ENCODE data around the gene MACROD2. TPM values are rescaled to one million over a fixed set of nuclear protein-coding genes. Genes with fewer than 3 reads are reported as not detected.

MACROD2 gene
- total RNA-seq, 4 donors from 2014 or later = 4.0 to 14.1 (median 10.4) TPM

GRCh38 chr20:15346657-15347280 lies 1351.5 kb downstream of the MACROD2 start:
- H3K27me3 ChIP-seq = no peaks in the 10 kb centered on the region
- no peak overlapping the region for H3K27ac ChIP-seq
- no peak for TF ChIP-seq CTCF (IDR thresholded peaks at IDR 0.05)
- no peak for TF ChIP-seq EP300 (IDR thresholded peaks at IDR 0.05)
- TF ChIP-seq POLR2A (IDR thresholded peaks at IDR 0.05) = no peak
- H3K9me3 ChIP-seq = no peaks in the 10 kb centered on the region
- no peak overlapping the region for H3K4me3 ChIP-seq
- DNase-seq (ENCODE audit: low spot score in 2 of 2) = no peak
- peaks cover 0 to 12% (median 0%) of the 10 kb centered on the region in 4 donors for H3K4me1 ChIP-seq
- no peaks in the 10 kb centered on the region for H3K36me3 ChIP-seq
- 87 to 95% methylated on average over 3 of the region's 3 CpGs for WGBS, 2 donors

DNA sequence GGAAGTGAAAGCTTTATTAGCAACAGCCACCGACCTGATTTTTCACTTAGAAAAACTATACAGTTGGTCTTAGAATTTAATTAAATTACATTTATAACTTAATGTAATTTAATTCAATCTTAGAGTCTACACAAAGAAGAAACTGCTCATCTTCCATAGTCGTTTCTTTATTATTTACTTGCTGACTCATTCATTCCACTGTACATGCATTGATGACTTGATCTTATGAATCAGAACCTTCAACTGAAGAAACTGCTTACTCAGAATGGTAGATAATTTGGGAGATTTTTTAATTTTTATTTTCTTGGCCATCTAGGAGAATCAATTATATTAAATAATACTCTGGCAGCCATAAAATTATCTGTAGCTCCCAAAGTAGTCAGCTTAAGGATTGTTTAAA lies 1363.7 kb downstream of the MACROD2 start:
- Histone ChIP-seq H3K36me3 (no peaks in the 10 kb centered on the region), H3K4me1 (no peaks in the 10 kb centered on the region), H3K27ac (no peak overlapping the region), H3K27me3 (no peaks in the 10 kb centered on the region), H3K4me3 (no peak overlapping the region), H3K9me3 (no peaks in the 10 kb centered on the region)
- WGBS, 2 donors = 63 to 72% methylated on average over 2 of the region's 2 CpGs
- TF ChIP-seq EP300 (IDR thresholded peaks at IDR 0.05) (no peak), POLR2A (IDR thresholded peaks at IDR 0.05) (no peak), CTCF (IDR thresholded peaks at IDR 0.05) (no peak)
- no peak for DNase-seq (ENCODE audit: low spot score in 2 of 2)

- Histone ChIP-seq H3K4me3 (no peak overlapping the region), H3K9me3 (no peaks in the 10 kb centered on the region), H3K4me1 (no peaks in the 10 kb centered on the region), H3K27ac (no peak overlapping the region), H3K36me3 (no peaks in the 10 kb centered on the region), H3K27me3 (no peaks in the 10 kb centered on the region)
- no peak for DNase-seq (ENCODE audit: low spot score in 2 of 2)
- WGBS, 2 donors = 74 to 79% methylated on average over 1 of the region's 1 CpG
- TF ChIP-seq EP300 (IDR thresholded peaks at IDR 0.05) (no peak), CTCF (IDR thresholded peaks at IDR 0.05) (no peak), POLR2A (IDR thresholded peaks at IDR 0.05) (no peak)
Measured at GRCh38 chr20:15362849-15363248, 1367.5 kb downstream of the MACROD2 start.

- no peaks in the 10 kb centered on the region for H3K36me3 ChIP-seq
- TF ChIP-seq POLR2A (IDR thresholded peaks at IDR 0.05) (no peak), CTCF (IDR thresholded peaks at IDR 0.05) (no peak), EP300 (IDR thresholded peaks at IDR 0.05) (no peak)
- H3K4me3 ChIP-seq = no peak overlapping the region
- H3K4me1 ChIP-seq = no peaks in the 10 kb centered on the region
- no peak overlapping the region for H3K27ac ChIP-seq
- H3K9me3 ChIP-seq = no peaks in the 10 kb centered on the region
- H3K27me3 ChIP-seq = no peaks in the 10 kb centered on the region
- DNase-seq (ENCODE audit: low spot score in 2 of 2) = no peak
- WGBS, 2 donors = 80 to 83% methylated on average over 2 of the region's 2 CpGs
Measured at GRCh38 chr20:15364781-15365180, 1369.5 kb downstream of the MACROD2 start.

DNA sequence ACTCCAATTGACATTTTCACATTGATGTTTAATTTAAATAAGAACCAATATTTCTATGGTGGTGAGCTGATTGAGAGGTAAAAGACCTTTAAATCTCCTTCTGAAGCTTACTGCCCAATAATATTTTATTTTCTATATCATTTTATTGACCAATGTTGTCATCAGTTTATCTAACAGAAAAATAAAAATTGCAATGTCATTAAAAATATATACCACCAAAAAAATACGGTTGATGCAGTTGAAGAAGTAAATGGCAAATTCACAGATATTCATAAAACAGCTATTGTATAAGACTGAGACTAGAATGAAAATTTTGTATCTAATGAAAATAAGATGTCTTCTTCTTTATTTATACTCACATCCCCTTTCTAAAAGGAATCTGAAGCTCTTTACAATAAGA lies 1375.1 kb downstream of the MACROD2 start:
- Histone ChIP-seq H3K4me1 (no peaks in the 10 kb centered on the region), H3K27ac (no peak overlapping the region), H3K9me3 (no peaks in the 10 kb centered on the region), H3K4me3 (no peak overlapping the region), H3K27me3 (no peaks in the 10 kb centered on the region), H3K36me3 (no peaks in the 10 kb centered on the region)
- DNase-seq (ENCODE audit: low spot score in 2 of 2) = no peak
- WGBS, 2 donors = 86 to 93% methylated on average over 1 of the region's 1 CpG
- TF ChIP-seq POLR2A (IDR thresholded peaks at IDR 0.05) = no peak
- TF ChIP-seq CTCF (IDR thresholded peaks at IDR 0.05) = no peak
- no peak for TF ChIP-seq EP300 (IDR thresholded peaks at IDR 0.05)

Data from tibial nerve (tissue), 4 donors.